HT1080 (cell line): Measurements from ENCODE around the gene PGS1. TPM values are rescaled to one million over a fixed set of nuclear protein-coding genes. Genes with fewer than 3 reads are reported as not detected.

Source experiments
- DNase-seq: peaks from one replicate; pipeline ENCODE4 v3.0.0-alpha.2; 2015; ENCODE audit warnings: low read depth
- total RNA-seq: library from RNA; depleted of rRNA; stranded (reverse); fragments of >200 nt; shearing (Covaris generic); gene quantifications from 2 replicates; pipeline ENCODE4 v1.2.3, GENCODE V29; 2014

The PGS1 gene
- total RNA-seq, 1 experiment from 2014 or later, result 27.6 TPM

- no peak for DNase-seq
Measured at GRCh38 chr17:78406396-78406795, 27.9 kb downstream of the PGS1 start.

- no peak for DNase-seq
Measured at GRCh38 chr17:78406920-78407319, 28.5 kb downstream of the PGS1 start.

GRCh38 chr17:78407387-78408000, 29.0 kb downstream of the PGS1 start:
- no peak for DNase-seq

- DNase-seq, result no peak
Measured at GRCh38 chr17:78408476-78409050, 30.1 kb downstream of the PGS1 start.

- DNase-seq, result no peak
Measured at GRCh38 chr17:78409191-78409928, 30.9 kb downstream of the PGS1 start.

GRCh38 chr17:78411241-78411857, 32.9 kb downstream of the PGS1 start:
- no peak for DNase-seq

- no peak for DNase-seq
Measured at GRCh38 chr17:78412403-78412802, 34.0 kb downstream of the PGS1 start.

- no peak for DNase-seq
Measured at GRCh38 chr17:78414178-78415162, 36.0 kb downstream of the PGS1 start.

GRCh38 chr17:78415821-78416711, 37.6 kb downstream of the PGS1 start:
- DNase-seq, result no peak

GRCh38 chr17:78416791-78417530, 38.5 kb downstream of the PGS1 start:
- DNase-seq, result no peak

GRCh38 chr17:78417531-78417909, 39.1 kb downstream of the PGS1 start:
- no peak for DNase-seq

- DNase-seq, result no peak
Measured at GRCh38 chr17:78418326-78419026, 40.0 kb downstream of the PGS1 start.

- DNase-seq, result no peak
Measured at GRCh38 chr17:78419970-78420815, 41.7 kb downstream of the PGS1 start.

GRCh38 chr17:78421084-78421533, 42.7 kb downstream of the PGS1 start:
- DNase-seq, result no peak

GRCh38 chr17:78421534-78422266, 43.3 kb downstream of the PGS1 start:
- peak; percentile 67 for DNase-seq

- no peak for DNase-seq
Measured at GRCh38 chr17:78422267-78422605, 43.8 kb downstream of the PGS1 start.
